HL-60/S4 (cell line): ENCODE measurements around the gene MUS81.

Source experiments
- in situ Hi-C: fragments of 300-500 bp; cut with MboI; formaldehyde crosslinking; loops from 2 replicates; pipeline ENCODE4 v1.14.3; 2022; ENCODE audit warnings: low sequenced_read_pairs

The MUS81 gene

DNA sequence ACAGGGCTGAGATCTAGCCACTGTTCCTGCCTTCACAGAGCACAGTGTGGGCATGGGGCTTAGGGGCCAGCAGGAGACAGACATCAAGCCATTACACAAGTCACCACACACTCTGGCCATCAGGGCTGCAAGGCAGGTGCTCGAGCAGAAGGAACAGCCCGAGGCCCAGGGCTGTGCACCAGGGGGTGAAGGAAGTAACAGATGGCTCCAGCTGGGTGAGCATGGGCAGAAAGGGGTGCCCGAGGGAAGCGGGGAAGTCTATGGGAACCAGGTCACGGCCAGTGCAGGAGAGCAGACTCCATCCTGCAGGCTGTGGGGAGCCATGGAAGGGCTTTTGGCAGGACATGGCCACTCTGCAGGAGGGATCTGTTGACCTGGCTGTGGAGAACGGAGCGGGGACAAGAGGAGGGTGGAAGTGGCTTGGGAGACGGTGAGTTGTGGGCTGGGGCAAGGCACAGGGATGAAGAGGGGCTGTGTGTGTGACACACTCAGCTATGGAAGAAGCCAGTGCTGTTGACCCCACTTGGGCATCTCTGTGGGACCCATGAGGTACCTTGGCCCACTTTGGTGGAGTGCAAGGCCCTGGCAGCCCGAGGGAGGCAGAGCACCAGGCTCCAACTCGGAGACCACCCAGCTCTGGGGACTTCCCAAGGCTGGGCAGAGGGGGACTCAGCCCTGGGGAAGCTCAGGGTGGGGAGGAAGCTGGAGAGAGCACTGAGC is 55.0 kb downstream of the MUS81 start:
- in situ Hi-C loops: no loop called here

DNA sequence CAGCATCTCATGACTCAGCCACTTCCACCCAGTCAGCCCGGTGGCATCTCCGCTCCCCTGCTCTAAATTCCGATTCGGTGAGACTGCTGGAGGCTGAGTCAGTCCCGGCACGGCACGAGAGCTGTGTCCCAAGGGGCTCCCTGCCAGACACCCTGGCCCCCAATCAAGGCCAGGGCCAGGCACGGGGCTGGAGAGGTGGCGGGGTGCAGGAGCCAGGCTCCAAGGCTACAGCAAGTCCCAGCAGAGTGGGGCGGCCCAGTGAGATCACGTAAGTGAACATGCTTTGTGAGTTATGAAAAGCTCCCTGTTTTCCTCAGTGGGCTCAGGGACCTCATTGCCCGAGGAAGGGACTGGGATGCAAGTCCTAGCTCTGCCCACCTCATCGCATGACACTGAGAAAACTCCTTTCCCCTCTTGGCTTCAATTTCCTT is 55.6 kb downstream of the MUS81 start:
- in situ Hi-C loops: no loop called here
